Sigmoid colon (tissue), 3 donors: ENCODE measurements around the gene ARHGEF19.

Experiments
- CTCF ChIP-seq, 4 experiments: fragments of 450-650 bp in 3 of 4; fragments of 200-600 bp in 1 of 4; IDR thresholded peaks; one replicate each; pipeline ENCODE4 v1.5.1; 2016 to 2019; ENCODE audit warnings: antibody characterized with exemption in 4 of 4, mild to moderate bottlenecking in 3 of 4, moderate library complexity in 2 of 4
- POLR2A ChIP-seq, 2 donors: fragments of 450-650 bp; IDR thresholded peaks; one replicate each; pipeline ENCODE4 v1.6.1; 2016; ENCODE audit warnings: antibody characterized with exemption in 2 of 2, mild to moderate bottlenecking in 2 of 2, moderate library complexity in 2 of 2

DNA sequence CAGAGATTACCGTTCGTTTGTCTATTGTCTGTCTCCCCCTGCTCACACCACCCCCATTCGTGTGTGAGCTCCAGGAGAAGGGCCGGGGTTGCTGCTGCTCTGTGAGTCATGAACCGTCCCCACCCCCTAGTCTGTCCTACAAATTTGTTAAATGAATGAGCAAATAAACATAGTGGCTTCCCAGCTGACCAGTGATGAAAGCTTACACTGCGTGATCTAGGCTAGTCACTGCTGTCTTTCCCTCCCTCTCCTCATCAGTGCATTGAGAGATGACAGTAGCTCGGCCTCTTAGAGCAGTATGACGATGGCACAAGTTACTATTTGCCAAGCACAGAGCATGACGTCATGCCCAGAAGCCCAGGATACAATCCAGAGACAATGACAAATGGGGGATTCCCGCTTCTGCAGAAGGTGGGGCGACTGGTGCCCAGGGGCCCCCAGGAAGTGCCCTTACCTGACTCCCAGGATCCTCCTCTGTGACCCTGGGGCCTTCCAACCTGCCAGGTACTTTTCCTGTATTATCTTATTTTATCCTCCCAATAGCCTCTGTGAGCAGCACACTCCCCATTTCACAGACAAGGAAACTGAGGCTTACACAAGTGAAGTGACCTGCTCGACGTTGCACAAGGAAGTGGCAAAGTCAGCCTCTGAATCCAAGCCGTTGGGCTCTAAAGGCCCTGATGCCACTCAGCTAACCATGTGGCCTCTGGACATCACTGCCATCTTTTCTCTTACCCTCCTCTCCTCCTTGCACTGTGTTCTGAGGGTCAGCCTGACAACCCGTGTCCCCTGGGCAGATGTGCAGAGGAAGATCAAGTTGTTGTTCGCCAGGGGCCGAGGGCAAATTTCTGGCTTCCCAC, 48.0 kb downstream of the ARHGEF19 start:
- TF ChIP-seq POLR2A (IDR thresholded peaks at IDR 0.05) (no peak), CTCF (IDR thresholded peaks at IDR 0.05) (no peak)
